Liver (tissue), 9 donors: ENCODE results near the gene LDLRAD4. TPM values are rescaled to one million over a fixed set of nuclear protein-coding genes. Genes with fewer than 3 reads are reported as not detected.

ENCODE experiments used
- DNase-seq: peaks from one replicate; pipeline ENCODE4 v3.0.0-alpha.2; 2017; ENCODE audit warnings: low spot score
- H3K27ac ChIP-seq, 2 donors: one replicate each; pipeline ENCODE4 v1.7.0; 2013; ENCODE audit warnings: inconsistent platforms in 2 of 2, low read length in 2 of 2, control low read depth in 1 of 2, low read depth in 1 of 2, mild to moderate bottlenecking in 1 of 2
- H3K27me3 ChIP-seq, 4 donors: one replicate each; pipeline versions ENCODE4 v1.6.1 to v1.7.0; 2013; ENCODE audit warnings: low read length in 3 of 4, inconsistent platforms in 1 of 4, mild to moderate bottlenecking in 1 of 4, moderate library complexity in 1 of 4; ENCODE audit not compliant: control insufficient read depth in 4 of 4, insufficient read depth in 4 of 4
- H3K36me3 ChIP-seq, 4 donors: one replicate each; pipeline versions ENCODE4 v1.6.1 to v1.7.0; 2013; ENCODE audit warnings: low read length in 3 of 4, mild to moderate bottlenecking in 3 of 4, low read depth in 1 of 4, moderate library complexity in 1 of 4; ENCODE audit not compliant: control insufficient read depth in 4 of 4, insufficient read depth in 3 of 4
- H3K4me1 ChIP-seq, 4 donors: one replicate each; pipeline versions ENCODE4 v1.6.1 to v1.7.0; 2013; ENCODE audit warnings: low read length in 3 of 4, mild to moderate bottlenecking in 3 of 4, moderate library complexity in 1 of 4; ENCODE audit not compliant: control insufficient read depth in 4 of 4, insufficient read depth in 4 of 4
- H3K4me3 ChIP-seq, 3 donors: one replicate each; pipeline versions ENCODE4 v1.6.1 to v1.7.0; 2013; ENCODE audit warnings: low read length in 3 of 3, control low read depth in 1 of 3, low read depth in 1 of 3, mild to moderate bottlenecking in 1 of 3
- H3K9ac ChIP-seq, 2 donors: one replicate each; pipeline ENCODE4 v1.7.0; 2013; ENCODE audit warnings: low read length in 2 of 2, mild to moderate bottlenecking in 2 of 2, moderate library complexity in 2 of 2, control low read depth in 1 of 2, low read depth in 1 of 2
- H3K9me3 ChIP-seq, 4 donors: one replicate each; pipeline versions ENCODE4 v1.6.1 to v1.7.0; 2013; ENCODE audit warnings: low read length in 3 of 4; ENCODE audit not compliant: control insufficient read depth in 4 of 4
- EGR1 ChIP-seq, 2 donors: IDR thresholded peaks; 2 replicates each; pipeline ENCODE4 v1.6.1; 2016 to 2018; ENCODE audit warnings: antibody characterized with exemption in 2 of 2, low read depth in 2 of 2
- FOXA1 ChIP-seq: IDR thresholded peaks from 2 replicates; pipeline ENCODE4 v1.6.1; 2016; ENCODE audit warnings: antibody characterized with exemption
- FOXA2 ChIP-seq: IDR thresholded peaks from 2 replicates; pipeline ENCODE4 v1.6.1; 2016; ENCODE audit warnings: antibody characterized with exemption
- GABPA ChIP-seq, 2 donors: IDR thresholded peaks in 1 of 2; conservative IDR thresholded peaks in 1 of 2; 2 replicates each; pipeline ENCODE4 v1.6.1; 2016; ENCODE audit warnings: antibody characterized with exemption in 2 of 2, mild to moderate bottlenecking in 1 of 2, moderate library complexity in 1 of 2
- HNF4A ChIP-seq, 2 donors: conservative IDR thresholded peaks; 2 replicates each; pipeline ENCODE4 v1.6.1; 2016; ENCODE audit warnings: antibody characterized with exemption in 2 of 2, mild to moderate bottlenecking in 2 of 2
- HNF4G ChIP-seq: IDR thresholded peaks from 2 replicates; pipeline ENCODE4 v1.6.1; 2016; ENCODE audit warnings: antibody characterized with exemption
- JUND ChIP-seq, 2 donors: IDR thresholded peaks; 2 replicates each; pipeline ENCODE4 v1.6.1; 2016; ENCODE audit warnings: antibody characterized with exemption in 2 of 2
- NR2F2 ChIP-seq: IDR thresholded peaks from 2 replicates; pipeline ENCODE4 v1.6.1; 2016; ENCODE audit warnings: antibody characterized with exemption
- RAD21 ChIP-seq, 2 donors: IDR thresholded peaks; 2 replicates each; pipeline ENCODE4 v1.6.1; 2016; ENCODE audit warnings: antibody characterized with exemption in 2 of 2, mild to moderate bottlenecking in 2 of 2
- RXRA ChIP-seq, 2 donors: IDR thresholded peaks; 2 replicates each; pipeline ENCODE4 v1.6.1; 2017 to 2018; ENCODE audit warnings: antibody characterized with exemption in 2 of 2, mild to moderate bottlenecking in 1 of 2
- SP1 ChIP-seq: IDR thresholded peaks from 2 replicates; pipeline ENCODE4 v1.6.1; 2018; ENCODE audit warnings: antibody characterized with exemption, mild to moderate bottlenecking
- YY1 ChIP-seq: IDR thresholded peaks from 2 replicates; pipeline ENCODE4 v1.6.1; 2016; ENCODE audit warnings: antibody characterized with exemption, mild to moderate bottlenecking
- WGBS: extraction: QIAGEN DNeasy Blood & Tissue Kit; methylation state at CpG from one replicate; pipeline ENCODE4 v1.1.7; 2013; 5-methylcytosine and 5-hydroxymethylcytosine counted together
- polyA plus RNA-seq, 2 donors: library from polyadenylated mRNA; stranded (reverse) in 1 of 2; unstranded in 1 of 2; fragments of 200-250 nt in 1 of 2; fragments of >200 nt in 1 of 2; fragmentation: Nextera tagmentation in 1 of 2; extraction: Ambion mirVana in 1 of 2; gene quantifications; one replicate each; pipeline versions ENCODE4 v1.2.1 to v1.2.3, GENCODE V29; 2013 to 2015
- total RNA-seq, 2 donors: library from RNA; depleted of rRNA; stranded (reverse); fragments of >200 nt; gene quantifications; one replicate each; pipeline ENCODE4 v1.2.3, GENCODE V29; 2014
- TF ChIP-seq, protein P1 (sequence below): IDR thresholded peaks from 2 replicates; pipeline ENCODE4 v1.6.1; 2016; ENCODE audit warnings: antibody characterized with exemption
- TF ChIP-seq, protein P2 (sequence below): IDR thresholded peaks from 2 replicates; pipeline ENCODE4 v1.6.1; 2016; ENCODE audit warnings: antibody characterized with exemption
- TF ChIP-seq, protein P3 (sequence below): IDR thresholded peaks from 2 replicates; pipeline ENCODE4 v1.6.1; 2016; ENCODE audit warnings: antibody characterized with exemption
- TF ChIP-seq, protein P4 (sequence below): fragments of 150-350 bp; IDR thresholded peaks from 2 replicates; pipeline ENCODE4 v1.5.1; 2017; ENCODE audit warnings: improper control_type of control experiment, low read depth, low read length; ENCODE audit not compliant: missing input control
- donor health status: healthy.
- donor health status: healthy.
- donor health status: healthy.
- donor health status: healthy.
- donor health status: healthy.

LDLRAD4 gene
- total and polyA plus RNA-seq, 4 donors, result 4.8 to 41.7 (median 12.7) TPM

DNA sequence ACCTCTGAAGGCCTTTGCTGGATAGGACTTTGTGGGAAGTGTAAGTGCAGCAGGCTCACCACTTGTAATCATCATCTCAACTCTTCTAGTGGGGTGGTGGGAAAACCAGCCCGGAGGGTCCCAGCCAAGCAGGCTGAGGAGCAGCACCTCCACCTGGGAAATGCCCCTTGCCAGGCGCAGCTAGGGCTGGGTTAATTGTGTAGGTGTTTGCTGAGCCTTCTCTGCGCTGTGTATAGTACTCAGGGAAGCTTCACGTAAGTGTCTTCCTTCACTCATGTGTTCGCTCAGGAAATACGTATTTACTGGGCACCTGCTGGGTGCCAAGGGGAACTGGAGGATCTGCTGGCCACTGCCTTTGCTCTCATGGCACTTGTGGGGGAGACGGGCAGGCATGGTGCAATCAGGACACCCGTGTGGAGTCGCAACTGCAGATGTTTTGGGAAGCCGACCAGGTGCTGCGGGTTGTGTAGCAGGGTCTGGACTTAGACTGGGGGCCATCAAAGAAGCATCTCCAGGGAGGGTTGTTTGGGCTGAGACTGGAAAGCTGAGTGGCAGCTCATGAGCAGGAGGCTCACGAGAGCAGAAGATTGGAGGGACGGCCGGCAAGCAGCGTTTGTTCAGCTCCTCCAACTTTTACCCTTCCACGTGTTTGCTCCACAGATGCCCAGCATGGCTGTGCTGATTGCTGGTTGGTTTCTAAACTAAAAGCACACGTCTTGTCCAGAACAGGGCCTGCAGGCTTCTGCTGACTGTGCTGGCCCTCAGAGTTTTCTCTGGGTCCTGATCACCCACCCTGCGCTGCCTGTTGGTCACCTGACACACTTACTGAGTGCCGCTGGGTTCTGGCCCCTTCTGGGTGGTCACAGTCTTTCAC lies 164.6 kb downstream of the LDLRAD4 start:
- WGBS, result 90% methylated on average over 19 of the region's 19 CpGs
- H3K36me3 ChIP-seq, result peaks cover 0 to 7% (median 6%) of the 10 kb centered on the region in 4 donors
- TF ChIP-seq, protein P1, sequence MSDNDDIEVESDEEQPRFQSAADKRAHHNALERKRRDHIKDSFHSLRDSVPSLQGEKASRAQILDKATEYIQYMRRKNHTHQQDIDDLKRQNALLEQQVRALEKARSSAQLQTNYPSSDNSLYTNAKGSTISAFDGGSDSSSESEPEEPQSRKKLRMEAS, result no peak
- TF ChIP-seq, protein P2, sequence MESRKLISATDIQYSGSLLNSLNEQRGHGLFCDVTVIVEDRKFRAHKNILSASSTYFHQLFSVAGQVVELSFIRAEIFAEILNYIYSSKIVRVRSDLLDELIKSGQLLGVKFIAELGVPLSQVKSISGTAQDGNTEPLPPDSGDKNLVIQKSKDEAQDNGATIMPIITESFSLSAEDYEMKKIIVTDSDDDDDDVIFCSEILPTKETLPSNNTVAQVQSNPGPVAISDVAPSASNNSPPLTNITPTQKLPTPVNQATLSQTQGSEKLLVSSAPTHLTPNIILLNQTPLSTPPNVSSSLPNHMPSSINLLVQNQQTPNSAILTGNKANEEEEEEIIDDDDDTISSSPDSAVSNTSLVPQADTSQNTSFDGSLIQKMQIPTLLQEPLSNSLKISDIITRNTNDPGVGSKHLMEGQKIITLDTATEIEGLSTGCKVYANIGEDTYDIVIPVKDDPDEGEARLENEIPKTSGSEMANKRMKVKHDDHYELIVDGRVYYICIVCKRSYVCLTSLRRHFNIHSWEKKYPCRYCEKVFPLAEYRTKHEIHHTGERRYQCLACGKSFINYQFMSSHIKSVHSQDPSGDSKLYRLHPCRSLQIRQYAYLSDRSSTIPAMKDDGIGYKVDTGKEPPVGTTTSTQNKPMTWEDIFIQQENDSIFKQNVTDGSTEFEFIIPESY, result no peak
- TF ChIP-seq YY1 (no peak), SP1 (no peak), JUND (IDR thresholded peaks at IDR 0.05) (no peak), FOXA1 (no peak), FOXA2 (no peak), EGR1 (IDR thresholded peaks at IDR 0.05; ENCODE audit: low read depth in 2 of 2) (no peak), RXRA (IDR thresholded peaks at IDR 0.05) (no peak), GABPA (IDR thresholded peaks at IDR 0.05 in 1 of 2, conservative IDR thresholded peaks at IDR 0.05 in 1 of 2) (no peak), HNF4G (no peak), RAD21 (IDR thresholded peaks at IDR 0.05) (no peak), HNF4A (conservative IDR thresholded peaks at IDR 0.05) (no peak), NR2F2 (no peak)
- TF ChIP-seq, protein P3, sequence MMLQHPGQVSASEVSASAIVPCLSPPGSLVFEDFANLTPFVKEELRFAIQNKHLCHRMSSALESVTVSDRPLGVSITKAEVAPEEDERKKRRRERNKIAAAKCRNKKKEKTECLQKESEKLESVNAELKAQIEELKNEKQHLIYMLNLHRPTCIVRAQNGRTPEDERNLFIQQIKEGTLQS, result no peak
- TF ChIP-seq, protein P4, sequence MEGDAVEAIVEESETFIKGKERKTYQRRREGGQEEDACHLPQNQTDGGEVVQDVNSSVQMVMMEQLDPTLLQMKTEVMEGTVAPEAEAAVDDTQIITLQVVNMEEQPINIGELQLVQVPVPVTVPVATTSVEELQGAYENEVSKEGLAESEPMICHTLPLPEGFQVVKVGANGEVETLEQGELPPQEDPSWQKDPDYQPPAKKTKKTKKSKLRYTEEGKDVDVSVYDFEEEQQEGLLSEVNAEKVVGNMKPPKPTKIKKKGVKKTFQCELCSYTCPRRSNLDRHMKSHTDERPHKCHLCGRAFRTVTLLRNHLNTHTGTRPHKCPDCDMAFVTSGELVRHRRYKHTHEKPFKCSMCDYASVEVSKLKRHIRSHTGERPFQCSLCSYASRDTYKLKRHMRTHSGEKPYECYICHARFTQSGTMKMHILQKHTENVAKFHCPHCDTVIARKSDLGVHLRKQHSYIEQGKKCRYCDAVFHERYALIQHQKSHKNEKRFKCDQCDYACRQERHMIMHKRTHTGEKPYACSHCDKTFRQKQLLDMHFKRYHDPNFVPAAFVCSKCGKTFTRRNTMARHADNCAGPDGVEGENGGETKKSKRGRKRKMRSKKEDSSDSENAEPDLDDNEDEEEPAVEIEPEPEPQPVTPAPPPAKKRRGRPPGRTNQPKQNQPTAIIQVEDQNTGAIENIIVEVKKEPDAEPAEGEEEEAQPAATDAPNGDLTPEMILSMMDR, result no peak
- DNase-seq, result no peak
- H3K4me3 ChIP-seq, result no peak overlapping the region
- no peaks in the 10 kb centered on the region for H3K9me3 ChIP-seq
- no peak overlapping the region for H3K9ac ChIP-seq
- H3K27me3 ChIP-seq, result no peaks in the 10 kb centered on the region
- peaks cover 2 to 22% (median 7%) of the 10 kb centered on the region in 4 donors for H3K4me1 ChIP-seq
- H3K27ac ChIP-seq, result peak overlapping the region; percentile 37 to 66

DNA sequence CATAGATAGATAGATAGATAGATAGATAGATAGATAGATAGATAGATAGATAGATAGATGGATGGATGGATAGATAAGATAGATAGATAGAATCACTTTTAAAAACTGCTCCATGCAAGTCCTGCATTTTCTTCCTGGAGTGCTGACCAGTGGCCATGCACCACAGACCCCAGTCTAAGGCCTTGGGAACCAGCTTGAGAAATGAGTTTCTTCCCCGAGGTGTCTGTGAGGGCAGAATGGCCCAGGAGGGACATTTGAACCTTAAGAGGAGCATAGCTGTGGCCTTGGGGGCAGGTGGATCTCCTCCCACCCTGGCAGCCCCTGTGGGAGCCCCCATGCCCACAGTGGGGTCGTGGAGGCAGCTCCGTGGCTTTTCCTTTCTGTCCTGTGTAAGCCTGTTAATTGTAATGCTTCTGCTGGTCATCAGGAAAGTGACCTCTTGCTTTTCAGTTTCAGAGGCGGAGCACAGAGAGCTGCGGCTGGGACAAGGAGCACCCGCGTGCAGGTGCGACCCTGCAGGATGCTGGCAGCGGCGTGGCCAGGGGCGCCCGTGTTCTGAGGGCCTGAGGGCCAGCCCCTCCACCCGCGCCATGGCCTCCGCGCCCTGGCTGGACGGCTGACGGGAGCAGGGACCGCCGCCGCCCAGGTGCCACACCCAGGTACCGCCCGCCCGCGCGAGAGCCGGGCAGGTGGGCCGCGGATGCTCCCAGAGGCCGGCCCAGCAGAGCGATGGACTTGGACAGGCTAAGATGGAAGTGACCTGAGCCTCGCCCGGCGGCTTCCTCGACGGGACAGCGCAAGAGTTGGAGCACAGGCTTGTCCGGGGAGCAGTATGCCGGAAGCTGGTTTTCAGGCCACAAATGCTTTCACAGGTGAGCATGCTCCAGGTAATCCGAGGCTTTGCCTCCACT lies 168.6 kb downstream of the LDLRAD4 start:
- no peak overlapping the region for H3K4me3 ChIP-seq
- 97% methylated on average over 40 of the region's 40 CpGs for WGBS
- no peaks in the 10 kb centered on the region for H3K9me3 ChIP-seq
- peaks cover 0 to 14% (median 6%) of the 10 kb centered on the region in 4 donors for H3K4me1 ChIP-seq
- TF ChIP-seq EGR1 (IDR thresholded peaks at IDR 0.05; ENCODE audit: low read depth in 2 of 2) (no peak), JUND (IDR thresholded peaks at IDR 0.05) (no peak), RXRA (IDR thresholded peaks at IDR 0.05) (no peak), FOXA2 (no peak), SP1 (no peak), GABPA (IDR thresholded peaks at IDR 0.05 in 1 of 2, conservative IDR thresholded peaks at IDR 0.05 in 1 of 2) (no peak)
- TF ChIP-seq, protein P4, result no peak
- H3K36me3 ChIP-seq, result peaks cover 4 to 13% (median 7%) of the 10 kb centered on the region in 4 donors
- no peak overlapping the region for H3K9ac ChIP-seq
- DNase-seq, result no peak
- no peaks in the 10 kb centered on the region for H3K27me3 ChIP-seq
- H3K27ac ChIP-seq, result no peak overlapping the region
